ENCODE results near the gene CABP7.

GRCh38 chr22:29670626-29671025, 49.2 kb upstream of the CABP7 start:
- no peak for TF ChIP-seq POLR2A (IDR thresholded peaks at IDR 0.05)
- no peak for TF ChIP-seq EP300 (IDR thresholded peaks at IDR 0.05)
- TF ChIP-seq, protein P1, sequence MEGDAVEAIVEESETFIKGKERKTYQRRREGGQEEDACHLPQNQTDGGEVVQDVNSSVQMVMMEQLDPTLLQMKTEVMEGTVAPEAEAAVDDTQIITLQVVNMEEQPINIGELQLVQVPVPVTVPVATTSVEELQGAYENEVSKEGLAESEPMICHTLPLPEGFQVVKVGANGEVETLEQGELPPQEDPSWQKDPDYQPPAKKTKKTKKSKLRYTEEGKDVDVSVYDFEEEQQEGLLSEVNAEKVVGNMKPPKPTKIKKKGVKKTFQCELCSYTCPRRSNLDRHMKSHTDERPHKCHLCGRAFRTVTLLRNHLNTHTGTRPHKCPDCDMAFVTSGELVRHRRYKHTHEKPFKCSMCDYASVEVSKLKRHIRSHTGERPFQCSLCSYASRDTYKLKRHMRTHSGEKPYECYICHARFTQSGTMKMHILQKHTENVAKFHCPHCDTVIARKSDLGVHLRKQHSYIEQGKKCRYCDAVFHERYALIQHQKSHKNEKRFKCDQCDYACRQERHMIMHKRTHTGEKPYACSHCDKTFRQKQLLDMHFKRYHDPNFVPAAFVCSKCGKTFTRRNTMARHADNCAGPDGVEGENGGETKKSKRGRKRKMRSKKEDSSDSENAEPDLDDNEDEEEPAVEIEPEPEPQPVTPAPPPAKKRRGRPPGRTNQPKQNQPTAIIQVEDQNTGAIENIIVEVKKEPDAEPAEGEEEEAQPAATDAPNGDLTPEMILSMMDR (IDR thresholded peaks at IDR 0.05), result no peak

All from tibial nerve (tissue), 4 donors.